Mucosa of descending colon (tissue), 3 donors: Measurements from ENCODE around the gene YJEFN3. TPM values are rescaled to one million over a fixed set of nuclear protein-coding genes. Genes with fewer than 3 reads are reported as not detected.

Source experiments
- ATAC-seq: fragments of 200-7000 bp; cut with Tn5 transposase; one replicate; pipeline ENCODE4 v1.9.1; 2020; ENCODE audit warnings: mild to moderate bottlenecking, moderate library complexity
- DNase-seq, 3 donors: peaks; one replicate each; pipeline ENCODE4 v3.0.0-alpha.2; 2020
- H3K36me3 ChIP-seq: fragments of 200-600 bp; one replicate; pipeline ENCODE4 v1.8.0; 2021; ENCODE audit warnings: low read depth, mild to moderate bottlenecking
- H3K4me1 ChIP-seq: fragments of 200-600 bp; one replicate; pipeline ENCODE4 v1.8.0; 2021; ENCODE audit warnings: low read depth, mild to moderate bottlenecking
- H3K4me3 ChIP-seq: fragments of 200-600 bp; one replicate; pipeline ENCODE4 v1.8.0; 2021; ENCODE audit warnings: mild to moderate bottlenecking
- H3K9me3 ChIP-seq: fragments of 200-600 bp; one replicate; pipeline ENCODE4 v1.8.0; 2021; ENCODE audit warnings: mild to moderate bottlenecking
- intact Hi-C, 2 donors: fragments of 100-400 bp; cut with DNase I in 1 of 2; cut with micrococcal nuclease in 1 of 2; formaldehyde crosslinking; loops; one replicate each; pipeline versions ENCODE4 v1.11.0 to v1.11.1; 2022; cut with DNase I, micrococcal nuclease
- total RNA-seq, 3 donors: library from RNA; stranded (reverse); fragmentation: NEBNext Ultra II Directional in 2 of 3; extraction: Animal tissue kit (Norgen Biotek cat#: 25700) in 2 of 3; gene quantifications; one replicate each; pipeline versions ENCODE4 v1.2.1 to v1.2.4, GENCODE V29; 2021 to 2023
- TF ChIP-seq, protein P1 (sequence below): fragments of 200-600 bp; IDR thresholded peaks from one replicate; pipeline ENCODE4 v1.8.0; 2022; ENCODE audit warnings: antibody characterized with exemption, mild to moderate bottlenecking
- donor health status: DM: no; HTN: no; CAD: no; lungs with moderate emphysema.
- donor health status: DM: no; HTN: no; CAD: no.
- donor health status: DM: no; HTN: yes; CAD: no.

Gene YJEFN3
- total RNA-seq, 3 donors from 2014 or later, result 6.0 to 12.6 (median 10.6) TPM

- TF ChIP-seq, protein P1, sequence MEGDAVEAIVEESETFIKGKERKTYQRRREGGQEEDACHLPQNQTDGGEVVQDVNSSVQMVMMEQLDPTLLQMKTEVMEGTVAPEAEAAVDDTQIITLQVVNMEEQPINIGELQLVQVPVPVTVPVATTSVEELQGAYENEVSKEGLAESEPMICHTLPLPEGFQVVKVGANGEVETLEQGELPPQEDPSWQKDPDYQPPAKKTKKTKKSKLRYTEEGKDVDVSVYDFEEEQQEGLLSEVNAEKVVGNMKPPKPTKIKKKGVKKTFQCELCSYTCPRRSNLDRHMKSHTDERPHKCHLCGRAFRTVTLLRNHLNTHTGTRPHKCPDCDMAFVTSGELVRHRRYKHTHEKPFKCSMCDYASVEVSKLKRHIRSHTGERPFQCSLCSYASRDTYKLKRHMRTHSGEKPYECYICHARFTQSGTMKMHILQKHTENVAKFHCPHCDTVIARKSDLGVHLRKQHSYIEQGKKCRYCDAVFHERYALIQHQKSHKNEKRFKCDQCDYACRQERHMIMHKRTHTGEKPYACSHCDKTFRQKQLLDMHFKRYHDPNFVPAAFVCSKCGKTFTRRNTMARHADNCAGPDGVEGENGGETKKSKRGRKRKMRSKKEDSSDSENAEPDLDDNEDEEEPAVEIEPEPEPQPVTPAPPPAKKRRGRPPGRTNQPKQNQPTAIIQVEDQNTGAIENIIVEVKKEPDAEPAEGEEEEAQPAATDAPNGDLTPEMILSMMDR, result no peak
- peak; percentile 50 to 65 (median 64) for DNase-seq
- Histone ChIP-seq H3K4me3 (no peak overlapping the region), H3K36me3 (no peaks in the 10 kb centered on the region), H3K4me1 (peaks cover 19% of the 10 kb centered on the region), H3K9me3 (no peaks in the 10 kb centered on the region)
- intact Hi-C loops, result no loop called here
- ATAC-seq, result no peak
Measured at GRCh38 chr19:19514215-19514657, 14.5 kb upstream of the YJEFN3 start.

- Histone ChIP-seq H3K4me1 (peaks cover 19% of the 10 kb centered on the region), H3K9me3 (no peaks in the 10 kb centered on the region), H3K4me3 (peak within 1 kb of the TSS; percentile 59), H3K36me3 (no peaks in the 10 kb centered on the region)
- intact Hi-C loops, result no loop called here
- DNase-seq (peak in 1 of 3 donors; percentile 67), ATAC-seq (no peak)
- TF ChIP-seq, protein P1, result no peak
Measured at GRCh38 chr19:19514881-19515641, 13.7 kb upstream of the YJEFN3 start, which contains the start of gene TSSK6. Gene TSSK6 (minus strand): TSS chr19:19515548. CDS start chr19:19515427, 121 bp downstream.

DNA sequence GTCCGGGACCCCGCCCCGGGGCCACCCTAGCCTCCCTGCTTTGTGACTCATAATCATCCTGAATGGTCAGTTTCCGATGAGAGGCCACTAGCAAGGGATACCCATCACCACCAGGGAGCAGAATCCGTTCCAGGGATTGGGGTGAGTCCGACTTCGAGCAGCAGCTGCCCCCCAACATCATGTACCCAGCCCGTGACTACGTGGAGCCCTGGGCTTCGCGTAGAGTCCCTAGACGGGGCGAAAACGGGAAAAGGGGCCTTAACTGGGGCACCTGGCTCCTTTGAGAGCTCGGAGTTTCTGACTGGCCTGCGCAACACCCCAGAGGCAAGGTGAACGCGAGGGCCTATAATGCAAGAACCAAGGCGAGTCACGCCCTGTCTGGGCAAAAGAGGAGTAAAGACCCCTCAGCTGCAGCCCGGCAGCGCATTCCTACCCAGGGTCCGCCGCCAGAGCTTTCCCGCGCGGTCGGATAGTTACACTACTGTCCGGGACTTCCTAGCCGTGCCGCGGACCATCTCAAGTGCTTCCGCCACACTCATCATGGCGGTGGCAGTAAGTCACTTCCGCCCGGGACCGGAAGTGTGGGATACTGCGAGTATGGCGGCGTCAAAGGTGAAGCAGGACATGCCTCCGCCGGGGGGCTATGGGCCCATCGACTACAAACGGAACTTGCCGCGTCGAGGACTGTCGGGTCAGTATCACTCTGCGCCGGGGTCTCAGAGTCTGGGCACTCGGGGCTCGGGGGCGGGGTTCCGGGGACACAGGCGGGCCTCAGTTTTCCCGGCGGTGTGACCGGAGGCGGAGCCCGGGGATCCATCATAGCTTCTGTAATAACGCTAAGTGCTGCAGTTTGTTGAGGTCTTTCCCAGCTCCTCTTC lies 12.8 kb upstream of the YJEFN3 start, which contains the start of gene NDUFA13:
TSS of gene NDUFA13 (plus strand) at position 584 of the 878 bp plus-strand sequence. CDS start at position 598, 14 bp downstream.
- ATAC-seq, result peak; percentile 96
- TF ChIP-seq, protein P1, result no peak
- Histone ChIP-seq H3K4me1 (peaks cover 19% of the 10 kb centered on the region), H3K36me3 (no peaks in the 10 kb centered on the region), H3K4me3 (peak within 1 kb of the TSS; percentile 59), H3K9me3 (no peaks in the 10 kb centered on the region)
- peak; percentile 93 to 98 (median 97) for DNase-seq
- intact Hi-C loops, result no loop called here

DNA sequence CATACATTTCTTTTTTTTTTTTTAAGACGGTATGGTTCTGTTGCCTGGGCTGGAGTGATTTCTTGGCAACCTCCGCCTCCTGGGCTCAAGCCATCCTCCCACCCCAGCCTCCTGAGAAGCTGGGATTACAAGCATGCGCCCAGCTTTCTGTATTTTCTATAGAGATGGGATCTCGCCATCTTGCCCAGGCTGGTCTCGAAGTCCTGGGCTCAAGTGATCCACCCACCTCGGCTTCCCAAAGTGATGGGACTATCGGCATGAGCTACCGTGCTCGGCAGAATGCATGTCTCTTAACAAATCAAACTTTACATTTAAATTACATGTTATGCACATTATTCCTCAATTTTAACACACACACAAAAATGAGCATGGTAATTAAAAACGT lies 11.5 kb upstream of the YJEFN3 start:
- H3K36me3 ChIP-seq, result no peaks in the 10 kb centered on the region
- intact Hi-C loops, result no loop called here
- DNase-seq, result no peak
- no peak for ATAC-seq
- no peaks in the 10 kb centered on the region for H3K9me3 ChIP-seq
- TF ChIP-seq, protein P1, result no peak
- no peak overlapping the region for H3K4me3 ChIP-seq
- peaks cover 16% of the 10 kb centered on the region for H3K4me1 ChIP-seq

DNA sequence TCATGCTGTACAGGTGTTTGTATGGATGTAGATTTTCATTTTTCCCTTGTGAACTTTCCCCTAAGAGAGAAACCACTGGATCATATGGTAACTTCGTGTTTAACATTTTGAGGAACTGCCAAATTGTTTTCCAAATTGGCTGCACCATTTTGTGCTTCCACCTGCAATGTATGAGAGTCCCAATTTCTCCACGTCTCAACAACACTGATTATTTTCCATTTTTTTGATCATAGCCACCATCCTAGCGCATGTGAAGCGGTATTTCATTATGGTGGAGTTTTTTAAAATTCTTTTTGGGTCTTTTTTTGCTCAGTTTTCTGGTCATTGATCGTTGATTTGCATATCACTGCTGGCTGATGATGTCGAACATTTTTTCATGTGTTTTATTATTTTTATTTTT lies 7.7 kb upstream of the YJEFN3 start:
- H3K4me3 ChIP-seq, result no peak overlapping the region
- peaks cover 10% of the 10 kb centered on the region for H3K4me1 ChIP-seq
- H3K36me3 ChIP-seq, result no peaks in the 10 kb centered on the region
- H3K9me3 ChIP-seq, result no peaks in the 10 kb centered on the region
- DNase-seq, result no peak
- no peak for ATAC-seq
- TF ChIP-seq, protein P1, result no peak
- intact Hi-C loops, result no loop called here
